CD8-positive, alpha-beta memory T cell (primary cell): ENCODE data around the gene CLRN3. TPM values are rescaled to one million over a fixed set of nuclear protein-coding genes. Genes with fewer than 3 reads are reported as not detected.

ENCODE experiments used
- CTCF ChIA-PET: fragments of 350-600 bp; sonication (Branson Sonifier 250); formaldehyde crosslinking; loops from one replicate; lab custom pipeline; 2021; ENCODE audit warnings: antibody characterized with exemption; lab: Charles Lee
- POLR2A ChIA-PET: fragments of 350-600 bp; sonication (Branson Sonifier 250); formaldehyde crosslinking; loops from one replicate; lab custom pipeline; 2021; ENCODE audit warnings: antibody characterized with exemption; lab: Charles Lee
- DNase-seq, 5 donors: peaks; one replicate each; pipeline versions ENCODE4 v3.0.0 to v3.0.0-alpha.2; 2020 to 2022; ENCODE audit warnings: mixed read lengths in 1 of 5
- H3K27ac ChIP-seq: one replicate; pipeline ENCODE4 v1.7.0; 2013; ENCODE audit warnings: low read depth, mild to moderate bottlenecking, low read length, moderate library complexity
- H3K27me3 ChIP-seq: 2 replicates; pipeline ENCODE4 v1.7.0; 2013; ENCODE audit warnings: low read length, mild to moderate bottlenecking; ENCODE audit not compliant: insufficient read depth, poor library complexity, severe bottlenecking
- H3K36me3 ChIP-seq: 2 replicates; pipeline ENCODE4 v1.7.0; 2013; ENCODE audit warnings: mild to moderate bottlenecking, low read length, moderate library complexity; ENCODE audit not compliant: insufficient read depth
- H3K4me1 ChIP-seq: 2 replicates; pipeline ENCODE4 v1.7.0; 2013; ENCODE audit warnings: mild to moderate bottlenecking, low read length, moderate library complexity; ENCODE audit not compliant: insufficient read depth
- H3K4me3 ChIP-seq: 2 replicates; pipeline ENCODE4 v1.7.0; 2013; ENCODE audit warnings: mild to moderate bottlenecking, low read length
- H3K9me3 ChIP-seq: 2 replicates; pipeline ENCODE4 v1.7.0; 2013; ENCODE audit warnings: mild to moderate bottlenecking, low read length
- H3K27ac Mint-ChIP-seq, 8 donors: one replicate each; pipeline ENCODE4 v1.8.0; 2020 to 2021; ENCODE audit warnings: mixed read lengths in 8 of 8, mild to moderate bottlenecking in 6 of 8, inconsistent platforms in 3 of 8, moderate library complexity in 3 of 8
- H3K27me3 Mint-ChIP-seq, 2 donors: one replicate each; pipeline ENCODE4 v1.8.0; 2020 to 2021; ENCODE audit warnings: mixed read lengths in 2 of 2, mild to moderate bottlenecking in 1 of 2, moderate library complexity in 1 of 2
- H3K36me3 Mint-ChIP-seq, 3 donors: one replicate each; pipeline ENCODE4 v1.8.0; 2020 to 2021; ENCODE audit warnings: mixed read lengths in 3 of 3, inconsistent platforms in 1 of 3, mild to moderate bottlenecking in 1 of 3
- H3K4me1 Mint-ChIP-seq, 3 donors: one replicate each; pipeline ENCODE4 v1.8.0; 2020 to 2021; ENCODE audit warnings: mixed read lengths in 3 of 3, inconsistent platforms in 1 of 3, mild to moderate bottlenecking in 1 of 3
- H3K4me3 Mint-ChIP-seq, 7 donors: one replicate each; pipeline ENCODE4 v1.8.0; 2020 to 2021; ENCODE audit warnings: mixed read lengths in 7 of 7, mild to moderate bottlenecking in 6 of 7, moderate library complexity in 4 of 7, inconsistent platforms in 2 of 7
- H3K9me3 Mint-ChIP-seq, 5 donors: one replicate each; pipeline ENCODE4 v1.8.0; 2020 to 2022; ENCODE audit warnings: mixed read lengths in 5 of 5, mild to moderate bottlenecking in 3 of 5, moderate library complexity in 2 of 5, inconsistent platforms in 1 of 5
- polyA plus RNA-seq: library from polyadenylated mRNA; unstranded; fragments of 300-500 nt; fragmentation: Illumina TruSeq; gene quantifications from one replicate; pipeline ENCODE4 v1.2.3, GENCODE V29; 2021
- total RNA-seq, 2 experiments: library from RNA; stranded (reverse); gene quantifications; one replicate each; pipeline ENCODE4 v1.2.3, GENCODE V29; 2021

Gene CLRN3
- total and polyA plus RNA-seq, 3 experiments from 2014 or later: not detected

DNA sequence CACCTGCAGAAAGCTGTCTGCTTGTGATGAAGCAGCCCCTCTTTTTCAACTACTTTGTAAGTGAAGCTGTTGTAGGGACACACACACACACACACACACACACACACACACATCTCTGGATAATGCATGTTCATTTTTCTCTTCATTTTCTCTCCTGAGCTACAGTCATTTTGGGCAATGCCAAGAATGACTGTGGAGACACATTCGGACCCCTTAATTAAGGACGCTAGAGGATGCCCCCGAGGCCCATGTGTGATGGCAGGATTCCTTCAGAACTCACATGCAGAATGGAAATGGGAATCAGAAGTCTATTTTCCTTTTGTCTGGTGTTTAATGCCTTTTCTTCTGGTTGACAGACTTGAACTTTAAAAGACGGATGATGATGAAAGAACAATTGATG, 56.6 kb downstream of the CLRN3 start:
- no peaks in the 10 kb centered on the region for H3K27me3 ChIP-seq
- CTCF ChIA-PET: no interaction called here
- H3K4me3 ChIP-seq: no peak overlapping the region
- Mint-ChIP-seq H3K36me3 (no peaks in the 10 kb centered on the region), H3K4me3 (no peak overlapping the region), H3K27me3 (peaks cover 14 to 25% of the 10 kb centered on the region in 2 donors), H3K27ac (no peak overlapping the region), H3K4me1 (no peaks in the 10 kb centered on the region), H3K9me3 (peaks cover 0 to 3% (median 0%) of the 10 kb centered on the region in 5 donors)
- no peaks in the 10 kb centered on the region for H3K36me3 ChIP-seq
- POLR2A ChIA-PET: no interaction called here
- DNase-seq: no peak
- no peaks in the 10 kb centered on the region for H3K9me3 ChIP-seq
- H3K27ac ChIP-seq: no peak overlapping the region
- no peaks in the 10 kb centered on the region for H3K4me1 ChIP-seq

DNA sequence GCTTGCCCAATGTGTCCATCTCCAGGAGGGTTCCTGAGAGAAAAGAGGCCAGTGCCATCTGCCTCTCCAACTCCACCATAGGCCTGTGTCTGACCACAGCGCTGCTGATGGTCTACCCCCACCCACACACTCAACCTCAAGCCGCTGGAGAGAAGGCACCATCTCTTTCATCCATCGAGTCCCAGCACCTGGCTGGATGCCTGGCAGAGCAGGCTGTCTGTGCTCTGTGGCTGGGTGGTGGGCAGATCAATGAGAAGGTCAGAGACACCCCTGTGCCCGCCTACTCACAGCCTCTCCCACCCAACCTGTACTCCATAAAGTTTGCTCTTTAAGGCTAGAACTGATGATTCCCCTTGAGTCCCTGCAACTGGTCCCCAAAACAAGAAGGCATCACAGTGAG, 58.0 kb downstream of the CLRN3 start:
- Histone ChIP-seq H3K27ac (no peak overlapping the region), H3K4me1 (no peaks in the 10 kb centered on the region), H3K4me3 (no peak overlapping the region), H3K36me3 (no peaks in the 10 kb centered on the region), H3K27me3 (no peaks in the 10 kb centered on the region), H3K9me3 (no peaks in the 10 kb centered on the region)
- H3K9me3 Mint-ChIP-seq: peaks cover 0 to 3% (median 0%) of the 10 kb centered on the region in 5 donors
- H3K4me1 Mint-ChIP-seq: no peaks in the 10 kb centered on the region
- no peak for DNase-seq
- POLR2A ChIA-PET: no interaction called here
- peaks cover 14 to 18% of the 10 kb centered on the region in 2 donors for H3K27me3 Mint-ChIP-seq
- H3K36me3 Mint-ChIP-seq: no peaks in the 10 kb centered on the region
- CTCF ChIA-PET: no interaction called here
- H3K4me3 Mint-ChIP-seq: no peak overlapping the region
- H3K27ac Mint-ChIP-seq: no peak overlapping the region

DNA sequence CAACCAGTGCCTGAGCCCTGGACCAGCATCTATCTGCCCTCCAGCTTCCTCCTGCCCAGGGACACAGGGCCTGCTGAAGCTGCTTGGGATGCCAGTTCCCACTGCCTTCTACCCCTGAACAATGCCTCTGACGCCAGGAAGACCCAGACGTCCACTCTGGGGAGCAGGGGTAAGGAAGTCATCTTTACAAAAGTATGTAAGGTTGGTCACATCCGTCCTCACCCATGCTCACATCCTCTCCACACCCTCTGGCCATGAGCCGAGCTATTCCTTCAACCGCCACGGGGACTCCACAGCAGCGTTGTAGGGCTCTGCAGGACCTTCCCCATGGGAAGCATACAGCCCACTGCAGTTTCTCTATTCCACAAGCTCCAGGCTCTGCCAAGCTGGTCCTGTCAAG, 58.5 kb downstream of the CLRN3 start:
- no peaks in the 10 kb centered on the region for H3K36me3 Mint-ChIP-seq
- CTCF ChIA-PET: no interaction called here
- no peak overlapping the region for H3K4me3 Mint-ChIP-seq

DNA sequence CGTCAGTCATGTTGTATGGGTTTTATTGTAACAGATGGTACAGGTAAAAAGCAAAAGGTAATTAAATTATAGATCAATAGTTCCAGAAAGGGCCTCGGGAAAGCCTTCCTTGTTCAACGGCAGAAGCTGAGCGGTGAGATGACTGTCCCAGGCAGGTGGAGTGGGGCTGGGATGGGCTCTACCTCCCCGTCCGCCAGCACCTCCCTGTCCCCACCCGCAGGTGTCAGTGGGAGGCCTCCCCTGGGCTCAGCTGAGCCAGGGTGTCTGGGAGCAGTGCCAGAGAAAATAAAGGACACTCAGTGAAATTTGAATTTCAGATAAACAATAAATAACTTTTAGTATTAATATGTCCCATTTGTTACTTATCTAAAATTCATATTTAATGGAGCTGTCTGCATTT, 58.9 kb downstream of the CLRN3 start:
- no peak overlapping the region for H3K27ac ChIP-seq
- H3K27me3 ChIP-seq: no peaks in the 10 kb centered on the region
- ChIA-PET POLR2A (no interaction called here), CTCF (no interaction called here)
- H3K27ac Mint-ChIP-seq: no peak overlapping the region
- H3K4me3 Mint-ChIP-seq: no peak overlapping the region
- H3K36me3 Mint-ChIP-seq: no peaks in the 10 kb centered on the region
- peaks cover 0 to 2% (median 0%) of the 10 kb centered on the region in 5 donors for H3K9me3 Mint-ChIP-seq
- H3K36me3 ChIP-seq: no peaks in the 10 kb centered on the region
- no peak for DNase-seq
- H3K4me3 ChIP-seq: no peak overlapping the region
- H3K9me3 ChIP-seq: no peaks in the 10 kb centered on the region
- H3K27me3 Mint-ChIP-seq: peaks cover 14 to 17% of the 10 kb centered on the region in 2 donors
- no peaks in the 10 kb centered on the region for H3K4me1 Mint-ChIP-seq
- no peaks in the 10 kb centered on the region for H3K4me1 ChIP-seq

More for the DNA sequence above, 58.5 kb downstream of the CLRN3 start:
- H3K9me3 ChIP-seq: no peaks in the 10 kb centered on the region
- DNase-seq: no peak
- H3K27ac Mint-ChIP-seq: no peak overlapping the region
- peaks cover 0 to 2% (median 0%) of the 10 kb centered on the region in 5 donors for H3K9me3 Mint-ChIP-seq
- H3K27me3 Mint-ChIP-seq: peaks cover 14 to 18% of the 10 kb centered on the region in 2 donors
- H3K36me3 ChIP-seq: no peaks in the 10 kb centered on the region
- H3K4me1 Mint-ChIP-seq: no peaks in the 10 kb centered on the region
- no peaks in the 10 kb centered on the region for H3K4me1 ChIP-seq
- no peaks in the 10 kb centered on the region for H3K27me3 ChIP-seq
- no peak overlapping the region for H3K27ac ChIP-seq
- H3K4me3 ChIP-seq: no peak overlapping the region
- POLR2A ChIA-PET: no interaction called here

DNA sequence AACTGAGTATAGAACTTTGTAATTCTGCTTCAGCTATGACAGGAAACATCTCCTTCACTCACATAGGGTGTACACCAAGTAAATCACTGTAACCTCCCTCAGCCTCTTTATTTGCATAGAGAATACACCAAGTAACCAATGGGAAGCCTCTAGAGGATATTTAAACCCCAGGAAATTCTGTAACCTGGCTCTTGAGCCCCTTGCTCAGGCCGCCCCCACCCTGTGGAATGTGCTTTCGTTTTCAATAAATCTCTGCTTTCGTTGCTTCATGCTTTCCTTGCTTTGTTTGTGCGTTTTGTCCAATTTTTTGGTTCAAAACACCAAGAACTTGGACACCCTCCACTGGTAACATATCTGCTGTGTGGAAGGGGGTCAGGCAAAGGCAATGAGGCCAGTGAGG, 60.2 kb downstream of the CLRN3 start:
- Mint-ChIP-seq H3K4me1 (no peaks in the 10 kb centered on the region), H3K27ac (no peak overlapping the region), H3K27me3 (peaks cover 8 to 13% of the 10 kb centered on the region in 2 donors), H3K9me3 (no peaks in the 10 kb centered on the region), H3K4me3 (no peak overlapping the region), H3K36me3 (no peaks in the 10 kb centered on the region)
- ChIA-PET POLR2A (no interaction called here), CTCF (no interaction called here)
- H3K4me3 ChIP-seq: no peak overlapping the region
- no peaks in the 10 kb centered on the region for H3K4me1 ChIP-seq
- no peaks in the 10 kb centered on the region for H3K27me3 ChIP-seq
- DNase-seq: no peak
- H3K9me3 ChIP-seq: no peaks in the 10 kb centered on the region
- no peak overlapping the region for H3K27ac ChIP-seq
- H3K36me3 ChIP-seq: no peaks in the 10 kb centered on the region

DNA sequence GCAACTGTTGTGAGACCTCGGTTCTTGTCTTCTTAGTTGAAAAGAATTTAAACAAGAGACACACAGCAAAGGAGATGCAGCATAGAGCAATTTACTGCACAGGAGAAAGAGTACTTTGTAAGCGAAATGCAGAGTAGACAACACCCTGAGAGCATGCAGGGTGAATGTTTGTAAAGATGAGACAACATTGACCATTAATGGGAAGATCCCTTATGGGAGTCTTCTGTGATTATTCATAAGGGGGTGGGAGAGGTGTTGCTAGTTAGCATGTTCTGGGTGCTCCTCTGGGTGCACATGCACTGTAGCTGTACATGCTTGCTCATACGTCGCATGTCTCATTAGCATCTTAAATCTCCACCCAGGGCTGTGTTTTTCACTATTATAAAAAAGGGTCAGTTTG, 62.3 kb downstream of the CLRN3 start:
- no peak for DNase-seq
- ChIA-PET POLR2A (no interaction called here), CTCF (no interaction called here)
- Histone ChIP-seq H3K27me3 (no peaks in the 10 kb centered on the region), H3K27ac (no peak overlapping the region), H3K9me3 (no peaks in the 10 kb centered on the region), H3K36me3 (no peaks in the 10 kb centered on the region), H3K4me3 (no peak overlapping the region), H3K4me1 (no peaks in the 10 kb centered on the region)
- H3K36me3 Mint-ChIP-seq: no peaks in the 10 kb centered on the region
- H3K9me3 Mint-ChIP-seq: peaks cover 0 to 2% (median 0%) of the 10 kb centered on the region in 5 donors
- no peak overlapping the region for H3K4me3 Mint-ChIP-seq
- peaks cover 3 to 7% of the 10 kb centered on the region in 2 donors for H3K27me3 Mint-ChIP-seq
- no peaks in the 10 kb centered on the region for H3K4me1 Mint-ChIP-seq
- H3K27ac Mint-ChIP-seq: no peak overlapping the region

Other genes with a start within 250 kb of the CLRN3 start
- not detected for gene FOXI2, start 155.8 kb downstream of the CLRN3 start, total RNA-seq
- gene FOXI2, start 155.8 kb downstream of the CLRN3 start, polyA plus RNA-seq: not detected
- gene PTPRE, start 14.2 kb upstream of the CLRN3 start, total RNA-seq: 10 to 100 TPM; 25.2 to 29.5 TPM
- 26.0 TPM for gene PTPRE, start 14.2 kb upstream of the CLRN3 start, polyA plus RNA-seq
- gene MKI67, start 233.5 kb upstream of the CLRN3 start, total RNA-seq: 100 to 1,000 TPM; 113 to 136 TPM
- 0.70 TPM for gene MKI67, start 233.5 kb upstream of the CLRN3 start, polyA plus RNA-seq